GM12878 (cell line): Measurements from ENCODE around the gene FAM124B. TPM values are rescaled to one million over a fixed set of nuclear protein-coding genes. Genes with fewer than 3 reads are reported as not detected.

ENCODE experiments used
- ATAC-seq: fragments of 200-7000 bp; cut with Tn5 transposase; 3 replicates; pipeline ENCODE4 v1.9.1; 2020; ENCODE audit warnings: mild to moderate bottlenecking, moderate library complexity
- BruUV-seq: library from RNA; stranded (reverse); fragments of 400-500 nt; replicated peaks from 2 replicates; lab custom pipeline; 2021; lab: Mats Ljungman, UMichigan
- CTCF ChIA-PET: fragments of 300-600 bp; sonication (Branson Sonifier 250); formaldehyde crosslinking; extraction: SDS; loops from one replicate; lab custom pipeline; 2021; ENCODE audit warnings: inconsistent platforms; lab: Yijun Ruan, JAX
- POLR2A ChIA-PET: fragments of 350-600 bp; formaldehyde crosslinking; extraction: SDS; loops from one replicate; lab custom pipeline; 2021; ENCODE audit warnings: inconsistent platforms; lab: Charles Lee
- RAD21 ChIA-PET: fragments of 300-600 bp; sonication (Branson Sonifier 250); formaldehyde crosslinking; loops from one replicate; lab custom pipeline; 2023; ENCODE audit warnings: antibody characterized with exemption; ENCODE audit not compliant: unreplicated experiment; lab: Charles Lee
- SMC1A ChIA-PET: fragments of 300-600 bp; sonication (Branson Sonifier 250); formaldehyde crosslinking; loops from one replicate; lab custom pipeline; 2023; ENCODE audit not compliant: unreplicated experiment, uncharacterized antibody; lab: Charles Lee
- DNase-seq: peaks from one replicate; pipeline ENCODE4 v3.0.0-alpha.2; 2011; ENCODE audit warnings: low read depth, low spot score
- FAIRE-seq: peaks from 3 replicates; lab custom pipeline; 2011; peaks lifted over from hg19 to GRCh38; lab: Jason Lieb, UNC
- H2AFZ ChIP-seq: 2 replicates; pipeline ENCODE4 v1.6.0; 2011; ENCODE audit warnings: low read depth, low read length, control low read depth; ENCODE audit not compliant: control insufficient read depth
- H3K27ac ChIP-seq: 2 replicates; pipeline ENCODE4 v1.5.1; 2011; ENCODE audit warnings: control low read depth; ENCODE audit not compliant: control insufficient read depth, insufficient read depth
- H3K27me3 ChIP-seq, 2 experiments: replicated peaks in 1 of 2; 2 replicates each; pipeline versions ENCODE4 v1.6.0 to v1.6.1; 2011; ENCODE audit warnings: low read length in 1 of 2; ENCODE audit not compliant: control insufficient read depth in 2 of 2, insufficient read depth in 2 of 2
- H3K36me3 ChIP-seq, 2 experiments: 2 replicates each; pipeline ENCODE4 v1.5.1; 2011; ENCODE audit warnings: low read length in 1 of 2; ENCODE audit not compliant: control insufficient read depth in 2 of 2, insufficient read depth in 2 of 2
- H3K4me1 ChIP-seq: 2 replicates; pipeline ENCODE4 v1.6.1; 2011; ENCODE audit warnings: mild to moderate bottlenecking, low read length, moderate library complexity, mixed read lengths; ENCODE audit not compliant: control insufficient read depth, insufficient read depth
- H3K4me2 ChIP-seq: 2 replicates; pipeline ENCODE4 v1.6.0; 2011; ENCODE audit warnings: control low read depth; ENCODE audit not compliant: control insufficient read depth, insufficient read depth
- H3K4me3 ChIP-seq: fragments of 200-600 bp; sonication (generic); 2 replicates; pipeline ENCODE4 v1.5.1; 2016
- H3K79me2 ChIP-seq: 2 replicates; pipeline ENCODE4 v1.6.0; 2011; ENCODE audit warnings: low read length; ENCODE audit not compliant: control insufficient read depth, insufficient read depth
- H3K9ac ChIP-seq: 2 replicates; pipeline ENCODE4 v1.8.0; 2011; ENCODE audit warnings: low read length, control low read depth, mixed read lengths; ENCODE audit not compliant: control insufficient read depth, insufficient read depth
- H3K9me3 ChIP-seq: replicated peaks from 3 replicates; pipeline ENCODE4 v1.5.1; 2011; ENCODE audit warnings: mild to moderate bottlenecking, low read length; ENCODE audit not compliant: control insufficient read depth, insufficient read depth
- H4K20me1 ChIP-seq: 2 replicates; pipeline ENCODE4 v1.6.0; 2011; ENCODE audit not compliant: control insufficient read depth, insufficient read depth
- BHLHE40 ChIP-seq, 2 experiments: fragments of 450-650 bp in 1 of 2; IDR thresholded peaks; 2 replicates each; pipeline ENCODE4 v1.6.1; 2011 to 2017; ENCODE audit warnings: low read depth in 2 of 2, borderline replicate concordance in 1 of 2, improper control_type of control experiment in 1 of 2, low read length in 1 of 2, mild to moderate bottlenecking in 1 of 2
- EGR1 ChIP-seq, 2 experiments: IDR thresholded peaks; 1 replicate in 1 of 2; 2 replicates in 1 of 2; pipeline ENCODE4 v1.6.1; 2011 to 2012; ENCODE audit warnings: low read depth in 2 of 2, low read length in 2 of 2, borderline replicate concordance in 1 of 2, mild to moderate bottlenecking in 1 of 2, moderate library complexity in 1 of 2
- HCFC1 ChIP-seq: fragments of 150-350 bp; IDR thresholded peaks from 2 replicates; pipeline ENCODE4 v1.6.1; 2014; ENCODE audit warnings: low read length
- JUNB ChIP-seq: IDR thresholded peaks from 2 replicates; pipeline ENCODE4 v1.6.1; 2016; ENCODE audit warnings: antibody characterized with exemption, mild to moderate bottlenecking
- KAT2A ChIP-seq: conservative IDR thresholded peaks from 2 replicates; pipeline ENCODE4 v1.6.1; 2011; ENCODE audit warnings: low read depth, low read length; ENCODE audit not compliant: control insufficient read depth
- LARP7 ChIP-seq: fragments of 450-650 bp; IDR thresholded peaks from 2 replicates; pipeline ENCODE4 v1.6.1; 2017; ENCODE audit warnings: mild to moderate bottlenecking
- RAD21 ChIP-seq: IDR thresholded peaks from 2 replicates; pipeline ENCODE4 v1.6.1; 2011; ENCODE audit warnings: mild to moderate bottlenecking, low read depth, low read length, moderate library complexity; ENCODE audit not compliant: insufficient read depth
- RAD51 ChIP-seq: fragments of 450-650 bp; IDR thresholded peaks from 2 replicates; pipeline ENCODE4 v1.6.1; 2016; ENCODE audit warnings: moderate library complexity, mild to moderate bottlenecking, inconsistent platforms
- RB1 ChIP-seq: fragments of 450-650 bp; formaldehyde crosslinking; IDR thresholded peaks from 2 replicates; pipeline ENCODE4 v1.6.1; 2017; ENCODE audit warnings: mild to moderate bottlenecking, borderline replicate concordance
- RCOR1 ChIP-seq: conservative IDR thresholded peaks from 2 replicates; pipeline ENCODE4 v1.6.1; 2012; ENCODE audit warnings: low read depth, low read length, improper control_type of control experiment
- RUNX3 ChIP-seq: IDR thresholded peaks from 2 replicates; pipeline ENCODE4 v1.6.1; 2012; ENCODE audit warnings: low read length, inconsistent platforms
- SP1 ChIP-seq: IDR thresholded peaks from one replicate; pipeline ENCODE4 v1.6.1; 2011; ENCODE audit warnings: low read depth, low read length
- TCF7 ChIP-seq: IDR thresholded peaks from 2 replicates; pipeline ENCODE4 v1.6.1; 2014; ENCODE audit warnings: antibody characterized with exemption, borderline replicate concordance
- USF1 ChIP-seq: IDR thresholded peaks from 2 replicates; pipeline ENCODE4 v1.6.1; 2011; ENCODE audit warnings: borderline replicate concordance, low read depth, mild to moderate bottlenecking, moderate library complexity, mixed read lengths, low read length; ENCODE audit not compliant: insufficient read depth; ENCODE audit errors: extremely low read length
- WGBS: methylation state at CpG from one replicate; pipeline ENCODE4 v1.1.6; 2016; ENCODE audit warnings: low lambda C conversion rate; ENCODE audit not compliant: insufficient replicate concordance, insufficient coverage; ENCODE audit errors: missing lambda C conversion rate; 5-methylcytosine and 5-hydroxymethylcytosine counted together
- in situ Hi-C: fragments of 300-500 bp; cut with MboI; formaldehyde crosslinking; loops from 9 replicates; pipeline ENCODE4 v1.14.3; 2018; ENCODE audit warnings: mixed read lengths
- intact Hi-C: fragments of 100-400 bp; cut with micrococcal nuclease; formaldehyde crosslinking; loops from one replicate; pipeline ENCODE4 v1.14.2; 2022; ENCODE audit not compliant: unreplicated experiment
- polyA plus RNA-seq, 11 experiments: library from polyadenylated mRNA; depleted of rRNA in 4 of 11; unstranded in 6 of 11; stranded (reverse) in 5 of 11; fragments of >200 nt; fragmentation: Nextera tagmentation in 4 of 11; fragmentation: Illumina TruSeq in 1 of 11; extraction: Ambion mirVana in 4 of 11; extraction: Trizol in 1 of 11; gene quantifications; 1 replicate in 1 of 11; 2 replicates in 10 of 11; pipeline versions ENCODE4 v1.2.1 to v1.2.3, GENCODE V29; 2011 to 2016; ENCODE audit warnings: inconsistent platforms in 2 of 11, missing spikeins in 2 of 11, low read depth in 1 of 11
- total RNA-seq, 4 experiments: library from RNA; depleted of rRNA in 3 of 4; stranded (reverse); fragments of >200 nt in 3 of 4; fragmentation: Illumina TruSeq in 1 of 4; extraction: Trizol in 1 of 4; gene quantifications; 2 replicates each; pipeline versions ENCODE4 v1.2.1 to v1.2.3, GENCODE V29; 2013 to 2021
- TF ChIP-seq, protein P1 (sequence below): fragments of 450-650 bp; IDR thresholded peaks from 2 replicates; pipeline ENCODE4 v1.6.1; 2018; ENCODE audit warnings: mild to moderate bottlenecking, low read depth, moderate library complexity; ENCODE audit not compliant: partially characterized antibody
- TF ChIP-seq, protein P2 (sequence below): fragments of 450-650 bp; IDR thresholded peaks from 2 replicates; pipeline ENCODE4 v1.6.1; 2017; ENCODE audit warnings: mild to moderate bottlenecking
- TF ChIP-seq, protein P3 (sequence below), 3 experiments: IDR thresholded peaks in 2 of 3; conservative IDR thresholded peaks in 1 of 3; 2 replicates each; pipeline ENCODE4 v1.5.1; 2011; ENCODE audit warnings: low read depth in 3 of 3, low read length in 3 of 3, mild to moderate bottlenecking in 3 of 3, control low read depth in 2 of 3, moderate library complexity in 2 of 3, inconsistent platforms in 1 of 3, mixed read lengths in 1 of 3; ENCODE audit not compliant: control insufficient read depth in 2 of 3, insufficient read depth in 1 of 3; ENCODE audit errors: extremely low read depth in 1 of 3

FAM124B gene
- total and polyA plus RNA-seq, 10 of the 15 experiments (the other 5 are each of a cell fraction or from before 2014, with no cell fraction given): not detected

DNA sequence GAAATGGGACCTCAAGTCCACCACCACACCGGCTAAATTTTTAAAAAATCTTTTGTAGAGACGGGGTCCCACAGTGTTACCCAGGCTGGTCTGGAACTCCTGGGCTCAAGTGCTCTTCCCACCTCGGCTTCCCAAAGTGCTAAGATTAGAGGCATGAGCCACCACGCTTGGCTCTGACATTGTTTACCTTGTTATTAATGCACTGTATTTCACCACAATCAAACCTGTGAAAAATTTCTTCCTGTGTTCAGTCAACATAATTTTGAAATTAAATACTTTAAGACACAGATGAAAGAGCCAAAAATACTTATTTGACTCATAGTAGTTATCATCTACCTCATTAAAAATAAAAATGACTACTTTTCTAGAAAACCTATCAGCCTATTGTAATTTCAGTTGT lies 16.0 kb upstream of the FAM124B start:
- Histone ChIP-seq H3K9ac (no peak overlapping the region), H4K20me1 (no peaks in the 10 kb centered on the region), H3K4me2 (no peak overlapping the region), H3K4me1 (no peaks in the 10 kb centered on the region), H3K36me3 (no peaks in the 10 kb centered on the region), H3K27me3 (no peaks in the 10 kb centered on the region), H3K27ac (no peak overlapping the region), H3K4me3 (no peak overlapping the region), H3K9me3 (no peaks in the 10 kb centered on the region), H2AFZ (no peak overlapping the region)
- ATAC-seq (no peak), DNase-seq (no peak), FAIRE-seq (no peak)
- 53% methylated on average over 4 of the region's 4 CpGs for WGBS
- BruUV-seq: no TSS peak
- in situ Hi-C loops: no loop called here
- CTCF ChIA-PET: no interaction called here
- intact Hi-C loops: no loop called here
- SMC1A ChIA-PET: no interaction called here
- POLR2A ChIA-PET: no interaction called here
- RAD21 ChIA-PET: no interaction called here
- TF ChIP-seq, protein P1, sequence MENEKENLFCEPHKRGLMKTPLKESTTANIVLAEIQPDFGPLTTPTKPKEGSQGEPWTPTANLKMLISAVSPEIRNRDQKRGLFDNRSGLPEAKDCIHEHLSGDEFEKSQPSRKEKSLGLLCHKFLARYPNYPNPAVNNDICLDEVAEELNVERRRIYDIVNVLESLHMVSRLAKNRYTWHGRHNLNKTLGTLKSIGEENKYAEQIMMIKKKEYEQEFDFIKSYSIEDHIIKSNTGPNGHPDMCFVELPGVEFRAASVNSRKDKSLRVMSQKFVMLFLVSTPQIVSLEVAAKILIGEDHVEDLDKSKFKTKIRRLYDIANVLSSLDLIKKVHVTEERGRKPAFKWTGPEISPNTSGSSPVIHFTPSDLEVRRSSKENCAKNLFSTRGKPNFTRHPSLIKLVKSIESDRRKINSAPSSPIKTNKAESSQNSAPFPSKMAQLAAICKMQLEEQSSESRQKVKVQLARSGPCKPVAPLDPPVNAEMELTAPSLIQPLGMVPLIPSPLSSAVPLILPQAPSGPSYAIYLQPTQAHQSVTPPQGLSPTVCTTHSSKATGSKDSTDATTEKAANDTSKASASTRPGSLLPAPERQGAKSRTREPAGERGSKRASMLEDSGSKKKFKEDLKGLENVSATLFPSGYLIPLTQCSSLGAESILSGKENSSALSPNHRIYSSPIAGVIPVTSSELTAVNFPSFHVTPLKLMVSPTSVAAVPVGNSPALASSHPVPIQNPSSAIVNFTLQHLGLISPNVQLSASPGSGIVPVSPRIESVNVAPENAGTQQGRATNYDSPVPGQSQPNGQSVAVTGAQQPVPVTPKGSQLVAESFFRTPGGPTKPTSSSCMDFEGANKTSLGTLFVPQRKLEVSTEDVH: no peak
- TF ChIP-seq RUNX3 (no peak), LARP7 (no peak), EGR1 (IDR thresholded peaks at IDR 0.05; ENCODE audit: borderline replicate concordance in 1 of 2, low read depth in 2 of 2, low read length in 2 of 2) (no peak), BHLHE40 (IDR thresholded peaks at IDR 0.05; ENCODE audit: borderline replicate concordance in 1 of 2, low read depth in 2 of 2, low read length in 1 of 2) (no peak), SP1 (no peak), RAD21 (no peak), TCF7 (no peak), JUNB (no peak), USF1 (no peak), RCOR1 (no peak), RB1 (no peak), RAD51 (no peak), HCFC1 (no peak), KAT2A (no peak)
- TF ChIP-seq, protein P2, sequence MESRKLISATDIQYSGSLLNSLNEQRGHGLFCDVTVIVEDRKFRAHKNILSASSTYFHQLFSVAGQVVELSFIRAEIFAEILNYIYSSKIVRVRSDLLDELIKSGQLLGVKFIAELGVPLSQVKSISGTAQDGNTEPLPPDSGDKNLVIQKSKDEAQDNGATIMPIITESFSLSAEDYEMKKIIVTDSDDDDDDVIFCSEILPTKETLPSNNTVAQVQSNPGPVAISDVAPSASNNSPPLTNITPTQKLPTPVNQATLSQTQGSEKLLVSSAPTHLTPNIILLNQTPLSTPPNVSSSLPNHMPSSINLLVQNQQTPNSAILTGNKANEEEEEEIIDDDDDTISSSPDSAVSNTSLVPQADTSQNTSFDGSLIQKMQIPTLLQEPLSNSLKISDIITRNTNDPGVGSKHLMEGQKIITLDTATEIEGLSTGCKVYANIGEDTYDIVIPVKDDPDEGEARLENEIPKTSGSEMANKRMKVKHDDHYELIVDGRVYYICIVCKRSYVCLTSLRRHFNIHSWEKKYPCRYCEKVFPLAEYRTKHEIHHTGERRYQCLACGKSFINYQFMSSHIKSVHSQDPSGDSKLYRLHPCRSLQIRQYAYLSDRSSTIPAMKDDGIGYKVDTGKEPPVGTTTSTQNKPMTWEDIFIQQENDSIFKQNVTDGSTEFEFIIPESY: no peak
- TF ChIP-seq, protein P3, sequence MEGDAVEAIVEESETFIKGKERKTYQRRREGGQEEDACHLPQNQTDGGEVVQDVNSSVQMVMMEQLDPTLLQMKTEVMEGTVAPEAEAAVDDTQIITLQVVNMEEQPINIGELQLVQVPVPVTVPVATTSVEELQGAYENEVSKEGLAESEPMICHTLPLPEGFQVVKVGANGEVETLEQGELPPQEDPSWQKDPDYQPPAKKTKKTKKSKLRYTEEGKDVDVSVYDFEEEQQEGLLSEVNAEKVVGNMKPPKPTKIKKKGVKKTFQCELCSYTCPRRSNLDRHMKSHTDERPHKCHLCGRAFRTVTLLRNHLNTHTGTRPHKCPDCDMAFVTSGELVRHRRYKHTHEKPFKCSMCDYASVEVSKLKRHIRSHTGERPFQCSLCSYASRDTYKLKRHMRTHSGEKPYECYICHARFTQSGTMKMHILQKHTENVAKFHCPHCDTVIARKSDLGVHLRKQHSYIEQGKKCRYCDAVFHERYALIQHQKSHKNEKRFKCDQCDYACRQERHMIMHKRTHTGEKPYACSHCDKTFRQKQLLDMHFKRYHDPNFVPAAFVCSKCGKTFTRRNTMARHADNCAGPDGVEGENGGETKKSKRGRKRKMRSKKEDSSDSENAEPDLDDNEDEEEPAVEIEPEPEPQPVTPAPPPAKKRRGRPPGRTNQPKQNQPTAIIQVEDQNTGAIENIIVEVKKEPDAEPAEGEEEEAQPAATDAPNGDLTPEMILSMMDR (IDR thresholded peaks at IDR 0.05 in 2 of 3, conservative IDR thresholded peaks at IDR 0.05 in 1 of 3; ENCODE audit: control insufficient read depth in 2 of 3, extremely low read depth in 1 of 3, insufficient read depth in 1 of 3, low read depth in 3 of 3, low read length in 3 of 3): no peak
- TF ChIP-seq, all 136 proteins: peak for 0
- no peaks in the 10 kb centered on the region for H3K79me2 ChIP-seq
